22Rv1 (cell line): Measurements from ENCODE around the gene DSCAM.

Experiments
- H3K27ac ChIP-seq: fragments of 450-650 bp; 2 replicates; pipeline ENCODE4 v1.5.1; 2017
- CTCF ChIP-seq: fragments of 450-650 bp; IDR thresholded peaks from 2 replicates; pipeline ENCODE4 v1.5.1; 2017; ENCODE audit warnings: mild to moderate bottlenecking
- ZFX ChIP-seq: fragments of 450-650 bp; IDR thresholded peaks from 2 replicates; pipeline ENCODE4 v1.6.1; 2017; ENCODE audit warnings: antibody characterized with exemption, borderline replicate concordance

DSCAM gene

GRCh38 chr21:40837456-40837855 is 9.5 kb downstream of the DSCAM start:
- no peak for TF ChIP-seq ZFX
- no peak for TF ChIP-seq CTCF
- H3K27ac ChIP-seq = no peak overlapping the region

- TF ChIP-seq ZFX = no peak
- no peak for TF ChIP-seq CTCF
- no peak overlapping the region for H3K27ac ChIP-seq
Observed at GRCh38 chr21:40835184-40835694, 11.7 kb downstream of the DSCAM start.

GRCh38 chr21:40833184-40833583 is 13.8 kb downstream of the DSCAM start:
- H3K27ac ChIP-seq = no peak overlapping the region

GRCh38 chr21:40832316-40832715 is 14.6 kb downstream of the DSCAM start:
- TF ChIP-seq ZFX (no peak), CTCF (no peak)
- H3K27ac ChIP-seq = no peak overlapping the region

More at GRCh38 chr21:40833184-40833583, 13.8 kb downstream of the DSCAM start:
- TF ChIP-seq CTCF (no peak), ZFX (no peak)

- TF ChIP-seq CTCF (no peak), ZFX (no peak)
- H3K27ac ChIP-seq = no peak overlapping the region
Observed at GRCh38 chr21:40830836-40831235, 16.1 kb downstream of the DSCAM start.

GRCh38 chr21:40829791-40830190 is 17.2 kb downstream of the DSCAM start:
- no peak overlapping the region for H3K27ac ChIP-seq
- TF ChIP-seq CTCF (no peak), ZFX (no peak)

- TF ChIP-seq ZFX (no peak), CTCF (no peak)
- H3K27ac ChIP-seq = no peak overlapping the region
Observed at GRCh38 chr21:40829308-40829707, 17.6 kb downstream of the DSCAM start.
